RWPE2 (cell line): ENCODE measurements around the gene RIMBP3C.
"Not testable (repeated sequence)": the region's sequence is repeated elsewhere in the genome, so short reads cannot be mapped to it uniquely, and the experiment has no call there.

Experiments
- ATAC-seq: fragments of 200-7000 bp; cut with Tn5 transposase; 3 replicates; pipeline ENCODE4 v1.9.1; 2021; ENCODE audit warnings: low read depth
- DNase-seq: peaks from one replicate; pipeline ENCODE4 v3.0.0-alpha.2; 2020; ENCODE audit warnings: low spot score
- H3K27ac ChIP-seq: fragments of 450-650 bp; 2 replicates; pipeline ENCODE4 v1.5.1; 2017; ENCODE audit warnings: mild to moderate bottlenecking; ENCODE audit not compliant: poor library complexity, severe bottlenecking
- H3K27me3 ChIP-seq: fragments of 250-450 bp; sonication (Bioruptor Pico); 2 replicates; pipeline ENCODE4 v1.5.1; 2021; ENCODE audit warnings: mild to moderate bottlenecking, moderate library complexity; ENCODE audit not compliant: insufficient read depth, poor library complexity, severe bottlenecking
- H3K36me3 ChIP-seq: fragments of 250-450 bp; sonication (Bioruptor Pico); 2 replicates; pipeline ENCODE4 v1.5.1; 2020; ENCODE audit warnings: low read depth, mild to moderate bottlenecking, moderate library complexity
- H3K4me1 ChIP-seq: fragments of 250-450 bp; sonication (Bioruptor Pico); 2 replicates; pipeline ENCODE4 v1.5.1; 2021; ENCODE audit warnings: mild to moderate bottlenecking, moderate library complexity; ENCODE audit not compliant: insufficient read depth, poor library complexity, severe bottlenecking
- H3K4me3 ChIP-seq: fragments of 250-450 bp; sonication (Bioruptor Pico); 2 replicates; pipeline ENCODE4 v1.5.1; 2021; ENCODE audit warnings: mild to moderate bottlenecking, moderate library complexity; ENCODE audit not compliant: severe bottlenecking
- H3K9me3 ChIP-seq: fragments of 250-450 bp; sonication (Bioruptor Pico); 2 replicates; pipeline ENCODE4 v1.5.1; 2021; ENCODE audit warnings: mild to moderate bottlenecking, moderate library complexity; ENCODE audit not compliant: severe bottlenecking

The RIMBP3C gene

DNA sequence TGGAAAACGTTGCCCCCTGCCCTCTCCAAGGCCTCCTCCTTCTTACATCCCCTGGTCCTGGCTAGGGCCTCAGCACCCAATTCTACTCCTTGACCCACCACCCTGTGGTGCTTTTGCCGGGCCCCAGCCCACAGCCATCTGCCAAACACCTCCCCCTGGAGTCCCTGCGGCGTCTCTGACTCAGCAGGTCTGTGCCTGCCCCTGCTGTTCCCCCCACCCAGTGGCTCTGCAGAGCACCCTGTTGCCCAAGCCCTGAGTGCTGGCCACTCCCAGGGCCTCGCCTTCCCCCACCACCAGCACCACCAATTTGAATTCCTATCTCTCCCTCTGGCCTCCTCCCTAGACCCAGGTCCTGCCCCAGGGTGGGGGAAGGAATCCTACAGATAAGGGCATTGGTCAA lies 19.7 kb downstream of the RIMBP3C start:
- not testable (repeated sequence) for DNase-seq, H3K27me3 ChIP-seq, H3K36me3 ChIP-seq, H3K4me3 ChIP-seq, H3K4me1 ChIP-seq, H3K9me3 ChIP-seq, H3K27ac ChIP-seq
- ATAC-seq, result peak; percentile 63

DNA sequence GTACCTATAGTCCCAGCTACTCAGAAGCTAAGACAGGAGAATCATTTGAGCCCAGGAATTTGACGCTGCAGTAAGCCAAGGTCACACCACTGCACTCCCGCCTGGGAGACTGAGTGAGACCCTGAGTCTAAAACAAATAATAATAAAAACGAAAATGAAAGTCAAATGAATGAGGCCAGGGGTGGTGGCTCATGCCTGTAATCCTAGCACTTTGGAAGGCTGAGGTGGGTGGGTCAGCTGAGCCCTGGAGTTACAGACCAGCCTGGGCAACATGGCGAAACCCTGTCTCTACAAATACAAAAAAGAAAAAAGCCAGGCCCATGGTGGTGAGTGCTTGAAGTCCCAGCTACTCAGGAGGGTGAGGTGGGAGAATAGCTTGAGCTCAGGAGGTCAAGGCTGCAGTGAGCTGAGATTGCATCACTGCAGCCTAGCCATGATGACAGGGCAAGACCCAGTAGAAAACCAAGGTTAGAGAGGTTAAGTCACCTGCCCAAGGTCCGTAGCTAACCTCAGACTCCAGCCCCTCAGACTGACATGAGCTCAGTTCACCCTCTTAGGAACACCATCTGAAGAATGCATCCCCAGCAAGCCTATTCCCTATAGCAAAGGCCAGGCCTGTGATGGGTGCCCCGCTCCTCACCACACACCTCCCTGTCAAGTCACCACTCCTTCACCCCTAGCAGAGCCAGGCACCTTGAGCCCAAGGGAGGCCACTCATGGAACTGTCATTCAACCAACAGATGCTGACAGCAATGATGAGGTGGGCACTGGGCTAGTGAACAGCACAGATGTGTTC lies 24.4 kb downstream of the RIMBP3C start:
- H3K9me3 ChIP-seq, H3K27me3 ChIP-seq, DNase-seq, H3K27ac ChIP-seq, H3K4me1 ChIP-seq, H3K4me3 ChIP-seq, H3K36me3 ChIP-seq, ATAC-seq: not testable (repeated sequence)

DNA sequence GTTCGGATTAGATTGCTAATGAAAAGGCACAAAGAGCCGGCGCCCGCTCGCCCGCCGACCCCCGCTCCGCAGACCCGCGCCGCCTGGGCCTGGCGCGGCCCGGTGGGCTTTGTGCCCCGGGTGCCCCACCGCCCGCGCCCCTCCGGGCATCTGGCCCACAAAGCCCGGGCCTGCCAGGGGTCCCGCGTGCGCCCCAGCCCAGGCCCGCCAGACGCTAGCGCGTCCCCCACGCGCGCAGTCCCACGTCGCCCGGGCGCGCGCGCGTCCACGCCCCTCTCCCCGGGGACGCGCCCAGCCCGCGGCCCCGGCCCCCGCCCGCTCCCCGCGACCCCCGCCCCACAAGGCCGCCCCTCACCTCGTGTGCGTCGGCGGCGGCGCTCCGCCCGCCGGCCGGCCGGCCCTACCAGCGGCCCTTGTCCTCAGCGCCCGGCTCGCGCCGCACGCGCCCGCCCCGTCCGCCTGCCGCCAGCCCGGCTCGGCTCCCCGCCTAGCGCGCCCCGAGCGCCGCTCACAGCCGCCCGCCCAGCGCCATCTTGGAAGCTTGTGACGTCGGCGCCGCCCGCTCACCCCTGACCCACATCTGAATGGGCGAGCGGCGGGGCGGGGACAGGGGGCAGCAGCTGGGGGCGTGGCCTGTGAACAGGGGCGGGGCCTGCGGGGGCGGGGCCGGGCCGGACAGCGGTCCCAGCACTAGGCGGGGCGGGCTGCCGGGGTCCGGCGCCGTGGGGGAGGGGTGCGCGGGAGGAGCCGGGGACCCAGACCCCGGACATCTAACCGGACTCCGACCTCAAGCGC lies 34.1 kb downstream of the RIMBP3C start:
- H3K9me3 ChIP-seq, H3K4me1 ChIP-seq, H3K4me3 ChIP-seq, H3K36me3 ChIP-seq, H3K27me3 ChIP-seq, DNase-seq, H3K27ac ChIP-seq: not testable (repeated sequence)
- peak; percentile 49; the same call in 2 of the 3 replicates for ATAC-seq

DNA sequence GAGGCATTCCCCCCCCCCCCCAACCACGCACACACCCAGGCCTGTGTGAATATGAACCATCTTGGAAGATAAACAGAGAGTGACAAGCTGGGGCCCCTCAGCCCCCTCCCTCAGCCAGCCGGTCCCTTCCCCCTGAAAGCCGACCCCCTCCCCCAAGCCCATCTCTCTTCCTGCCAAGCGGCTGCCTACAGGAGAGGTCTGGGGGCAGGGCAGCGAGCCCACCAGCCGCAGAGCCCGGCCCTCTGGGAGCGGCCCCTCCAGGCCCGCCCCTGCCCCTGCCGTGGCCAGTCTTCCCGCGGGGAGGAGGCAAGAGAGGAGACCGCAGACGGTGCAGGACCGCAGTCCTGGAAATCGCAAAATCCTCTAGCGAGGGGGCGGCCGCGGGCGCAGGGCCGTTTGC lies 34.7 kb downstream of the RIMBP3C start:
- not testable (repeated sequence) for DNase-seq, ATAC-seq, H3K9me3 ChIP-seq, H3K4me3 ChIP-seq, H3K36me3 ChIP-seq, H3K27ac ChIP-seq, H3K4me1 ChIP-seq, H3K27me3 ChIP-seq

DNA sequence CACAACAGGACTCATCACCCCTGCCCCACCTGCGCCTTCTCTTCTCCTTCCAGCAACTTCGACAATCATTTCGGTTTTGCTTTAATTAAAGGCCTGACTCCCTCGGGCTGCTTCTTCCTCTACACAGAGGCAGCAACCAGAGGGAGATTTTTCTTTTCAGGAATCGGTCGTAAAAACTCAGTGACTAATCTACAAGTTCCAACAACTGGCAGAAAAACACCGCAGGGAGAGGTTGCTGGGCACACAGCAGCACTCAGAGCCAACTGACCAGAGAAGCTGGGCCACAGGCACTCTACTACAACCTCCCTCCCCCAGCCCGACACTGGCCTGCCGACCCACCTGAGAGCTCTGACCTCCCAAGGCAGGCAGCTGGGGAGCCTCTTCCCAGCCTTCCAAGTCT lies 36.0 kb downstream of the RIMBP3C start:
- not testable (repeated sequence) for H3K36me3 ChIP-seq, H3K9me3 ChIP-seq, DNase-seq, H3K27me3 ChIP-seq, H3K4me1 ChIP-seq, H3K4me3 ChIP-seq, H3K27ac ChIP-seq
- peak; percentile 76 for ATAC-seq

DNA sequence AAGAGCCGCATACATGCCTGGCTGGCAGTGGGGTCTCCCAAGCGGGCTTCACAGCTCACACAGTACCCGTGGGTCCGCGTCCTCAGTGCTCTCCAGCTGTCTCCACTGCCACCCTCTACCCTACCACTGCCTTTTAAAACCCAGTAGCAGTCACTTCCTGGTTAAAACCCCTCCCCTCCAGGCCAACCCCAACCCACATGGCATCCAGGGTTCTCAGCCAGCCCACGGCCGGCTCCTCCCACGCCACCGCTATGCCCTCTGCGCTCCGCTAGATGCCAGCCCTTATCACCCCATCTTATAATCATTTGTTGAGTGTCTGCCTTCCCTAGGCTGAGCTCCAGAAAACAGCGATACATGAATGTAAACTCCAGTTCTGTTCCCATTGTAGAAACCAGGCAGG lies 37.1 kb downstream of the RIMBP3C start:
- not testable (repeated sequence) for ATAC-seq

DNA sequence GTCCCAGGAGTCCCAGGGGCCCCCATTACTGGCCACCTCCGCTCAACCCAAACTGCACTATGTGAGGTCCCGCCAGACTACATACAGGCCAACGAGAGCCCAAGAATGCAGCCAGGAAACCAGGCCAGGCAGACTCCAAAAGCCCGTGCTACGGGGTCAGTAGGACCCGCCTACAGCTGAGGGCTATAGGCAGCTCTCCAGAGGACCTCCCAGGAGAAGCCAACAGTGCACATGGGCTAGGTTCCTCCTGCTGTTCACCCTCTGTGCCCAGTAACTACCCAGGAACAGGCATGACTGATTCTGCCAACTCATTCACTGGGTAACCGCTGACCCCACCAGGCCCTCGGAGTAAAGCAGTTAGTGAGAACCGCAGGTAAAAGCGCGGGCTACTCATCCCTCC lies 39.2 kb downstream of the RIMBP3C start:
- not testable (repeated sequence) for H3K4me3 ChIP-seq, H3K27ac ChIP-seq, H3K36me3 ChIP-seq, DNase-seq, H3K4me1 ChIP-seq, ATAC-seq, H3K27me3 ChIP-seq, H3K9me3 ChIP-seq

More for the DNA sequence above, 37.1 kb downstream of the RIMBP3C start:
- H3K36me3 ChIP-seq, DNase-seq, H3K27me3 ChIP-seq, H3K4me1 ChIP-seq, H3K4me3 ChIP-seq, H3K27ac ChIP-seq, H3K9me3 ChIP-seq: not testable (repeated sequence)

DNA sequence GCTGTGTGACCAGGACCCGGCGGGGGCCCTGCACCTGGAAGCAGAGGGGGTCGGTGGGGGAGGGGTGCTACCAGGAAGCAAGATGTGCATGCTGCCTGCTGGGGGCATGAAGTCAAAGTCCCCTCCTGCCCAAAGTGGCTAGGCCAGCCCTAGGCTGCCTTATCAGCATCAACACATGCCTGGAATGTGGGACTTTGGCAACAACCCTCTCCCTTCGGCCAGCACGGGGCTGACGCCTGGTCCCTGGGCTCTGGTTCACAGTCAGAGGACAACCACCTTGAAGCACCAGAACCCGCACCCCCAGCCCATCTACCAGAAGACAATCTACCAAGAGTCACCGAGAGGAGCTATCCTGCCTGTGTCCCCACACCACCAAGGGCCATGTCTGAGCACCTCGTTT lies 40.9 kb downstream of the RIMBP3C start:
- not testable (repeated sequence) for ATAC-seq, H3K27me3 ChIP-seq, H3K4me1 ChIP-seq, DNase-seq, H3K9me3 ChIP-seq, H3K4me3 ChIP-seq, H3K36me3 ChIP-seq, H3K27ac ChIP-seq

DNA sequence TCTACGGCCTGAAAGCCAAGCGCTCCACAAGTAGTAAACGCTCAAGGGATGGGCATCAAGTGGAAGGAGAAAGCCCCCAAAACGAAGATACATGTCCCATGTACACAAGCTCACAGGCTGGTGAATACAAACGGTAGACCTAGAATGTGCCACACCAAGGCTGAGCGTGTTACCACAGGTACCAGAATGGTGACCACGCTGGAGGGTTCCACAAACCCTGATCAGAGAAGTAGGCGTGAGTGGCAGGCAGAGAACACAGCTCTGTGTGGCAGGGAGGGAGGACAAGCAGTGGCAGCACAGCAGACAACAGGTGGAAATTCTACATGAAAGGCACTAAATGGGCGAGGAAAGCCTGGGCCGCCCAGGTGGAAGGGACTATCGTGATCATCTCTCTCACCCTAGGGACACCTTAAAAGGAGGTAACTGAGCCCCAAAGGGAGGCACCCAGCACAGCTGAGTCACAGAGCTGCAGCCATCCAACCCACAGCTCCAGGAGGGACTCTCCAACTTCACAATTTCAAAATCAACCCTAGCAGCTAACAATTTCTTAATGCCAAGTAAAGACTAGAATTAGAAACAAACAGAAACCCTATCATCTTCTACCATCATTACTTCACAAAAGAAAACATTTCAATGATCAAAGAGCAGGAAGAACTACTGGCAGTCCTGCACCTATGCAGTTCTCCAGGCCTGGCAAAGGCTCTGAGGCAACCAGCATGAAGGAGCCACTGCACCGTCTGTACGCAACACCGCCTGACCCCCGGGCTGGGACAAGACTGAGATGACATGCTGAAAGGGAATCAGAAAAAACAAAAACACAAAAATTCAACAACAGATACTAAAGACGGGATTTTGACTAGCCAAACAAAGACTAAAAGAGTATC lies 51.4 kb downstream of the RIMBP3C start:
- not testable (repeated sequence) for DNase-seq, H3K4me3 ChIP-seq, H3K9me3 ChIP-seq, H3K36me3 ChIP-seq, ATAC-seq, H3K27me3 ChIP-seq, H3K4me1 ChIP-seq, H3K27ac ChIP-seq

DNA sequence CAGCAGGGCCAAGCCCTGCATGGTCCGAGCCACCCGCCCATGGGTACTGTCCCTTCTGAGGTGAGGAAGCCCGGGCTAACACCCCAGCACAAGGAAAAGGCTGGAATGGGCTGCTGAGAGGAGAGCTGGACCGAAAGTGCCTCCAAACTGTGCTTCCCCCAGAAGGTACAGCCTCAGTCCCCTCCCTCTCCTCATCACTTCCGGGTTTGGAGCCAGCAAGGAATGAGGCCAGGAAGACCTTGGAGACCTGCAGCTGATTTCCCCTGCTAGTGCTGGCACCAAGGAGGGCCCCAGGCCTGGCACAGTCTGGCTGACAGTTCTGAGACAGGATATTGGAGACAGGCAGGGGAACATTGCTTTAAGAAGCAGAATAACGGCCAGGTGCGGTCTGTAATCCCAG lies 52.8 kb downstream of the RIMBP3C start:
- not testable (repeated sequence) for H3K9me3 ChIP-seq, H3K27me3 ChIP-seq, DNase-seq, H3K4me3 ChIP-seq, H3K36me3 ChIP-seq, H3K4me1 ChIP-seq, H3K27ac ChIP-seq
- ATAC-seq, result peak; percentile 28

DNA sequence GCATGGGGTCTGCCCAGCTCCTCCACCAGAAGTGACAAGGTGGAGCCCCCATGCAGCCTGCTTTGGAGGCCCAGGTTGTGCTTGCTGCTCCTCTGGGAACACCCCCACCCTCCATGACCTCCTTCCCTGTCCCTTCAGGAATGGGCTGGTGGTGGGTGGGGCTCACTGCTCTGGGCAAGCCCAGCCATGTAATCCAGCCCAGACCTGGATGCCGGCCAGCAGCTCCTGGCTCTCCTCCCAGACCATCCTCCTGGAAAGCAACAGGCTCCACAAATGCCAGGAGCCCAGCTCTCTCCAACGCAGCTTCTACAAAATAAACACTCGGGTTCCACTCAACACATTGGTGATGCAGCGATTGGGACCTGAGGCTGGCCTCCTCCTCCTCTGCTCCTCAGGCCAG lies 53.3 kb downstream of the RIMBP3C start:
- H3K9me3 ChIP-seq, H3K27me3 ChIP-seq, H3K27ac ChIP-seq, H3K36me3 ChIP-seq, DNase-seq, H3K4me1 ChIP-seq, H3K4me3 ChIP-seq: not testable (repeated sequence)
- peak; percentile 76 for ATAC-seq
